ENCODE results near the gene PLEKHG4.

DNA sequence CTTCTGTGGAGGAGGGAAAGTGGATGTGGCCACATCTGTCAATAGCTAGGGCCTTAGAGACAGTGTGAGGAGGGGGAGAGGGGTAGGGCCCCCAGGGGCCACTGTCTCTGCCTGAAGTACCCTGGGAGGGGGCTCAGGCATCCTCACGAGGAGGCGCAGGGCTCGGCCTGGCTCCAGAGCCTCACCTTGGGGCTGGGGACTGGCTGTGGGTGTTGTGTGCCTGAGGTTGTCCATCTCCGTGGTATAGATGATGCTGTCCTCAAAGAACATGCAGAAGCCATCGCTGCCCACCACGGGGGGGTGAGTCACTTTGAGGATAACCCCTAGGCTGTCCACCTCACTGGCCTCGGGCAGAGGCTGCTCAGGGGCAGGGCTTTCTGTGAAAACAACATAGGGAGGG lies 12.1 kb downstream of the PLEKHG4 start:
- TF ChIP-seq TEAD1 (CRISPR knock-in tag; IDR thresholded peaks at IDR 0.05) (no peak), GABPB1 (CRISPR knock-in tag; IDR thresholded peaks at IDR 0.05) (no peak), NR3C1 (CRISPR knock-in tag; conservative IDR thresholded peaks at IDR 0.05; ENCODE audit: low read depth) (no peak)
